Loucy (cell line): ENCODE results near the gene SIK3.

Source experiments
- CTCF ChIP-seq: fragments of 200-600 bp; sonication (generic); conservative IDR thresholded peaks from 2 replicates; pipeline ENCODE4 v1.5.1; 2014; ENCODE audit warnings: mild to moderate bottlenecking, antibody characterized with exemption, low read length
- EZH2phosphoT487 ChIP-seq: fragments of 200-600 bp; IDR thresholded peaks from 2 replicates; pipeline ENCODE4 v1.6.1; 2018; ENCODE audit warnings: antibody characterized with exemption, mild to moderate bottlenecking, moderate library complexity, borderline replicate concordance

- no peak for TF ChIP-seq CTCF
- no peak for TF ChIP-seq EZH2phosphoT487
Measured at GRCh38 chr11:116916886-116917285, 181.3 kb downstream of the SIK3 start.
